K562 (cell line): Measurements from ENCODE around the gene ILK. TPM values are rescaled to one million over a fixed set of nuclear protein-coding genes. Genes with fewer than 3 reads are reported as not detected.

Experiments used
- CAMTA2 ChIP-seq: fragments of 250-450 bp; sonication (Bioruptor Pico); conservative IDR thresholded peaks from 2 replicates; pipeline ENCODE4 v1.5.1; 2022
- JUND ChIP-seq, 2 experiments: IDR thresholded peaks; 2 replicates in 1 of 2; 3 replicates in 1 of 2; pipeline ENCODE4 v1.6.1; 2011; ENCODE audit warnings: borderline replicate concordance in 2 of 2, low read depth in 2 of 2, low read length in 2 of 2, improper control_type of control experiment in 1 of 2, missing biosample characterization in 1 of 2, missing genetic modification characterization in 1 of 2, missing genetic modification reagents in 1 of 2
- SMARCA5 ChIP-seq: fragments of 450-650 bp; IDR thresholded peaks from 2 replicates; pipeline ENCODE4 v1.6.1; 2016
- ZEB2 ChIP-seq: fragments of 450-650 bp; IDR thresholded peaks from 2 replicates; pipeline ENCODE4 v1.6.1; 2016
- ZNF551 ChIP-seq: fragments of 250-450 bp; sonication (Bioruptor Pico); IDR thresholded peaks from 2 replicates; pipeline ENCODE4 v1.5.0; 2021; ENCODE audit warnings: mild to moderate bottlenecking, moderate library complexity
- ZNF696 ChIP-seq: fragments of 250-450 bp; sonication (Bioruptor Pico); conservative IDR thresholded peaks from 2 replicates; pipeline ENCODE4 v1.4.0; 2020; ENCODE audit warnings: mild to moderate bottlenecking, moderate library complexity
- ZNF766 ChIP-seq: fragments of 200-800 bp; sonication (Bioruptor generic); conservative IDR thresholded peaks from 2 replicates; pipeline ENCODE4 v1.6.1; 2016; ENCODE audit warnings: missing genetic modification characterization, missing compliant biosample characterization
- polyA plus RNA-seq, 8 experiments: library from polyadenylated mRNA; depleted of rRNA in 4 of 8; stranded (reverse) in 5 of 8; unstranded in 3 of 8; fragments of >200 nt; fragmentation: Nextera tagmentation in 2 of 8; fragmentation: Illumina TruSeq in 1 of 8; extraction: Ambion mirVana in 2 of 8; extraction: Trizol in 1 of 8; gene quantifications; 2 replicates each; pipeline versions ENCODE4 v1.2.1 to v1.2.3, GENCODE V29; 2011 to 2014; ENCODE audit warnings: inconsistent platforms in 1 of 8, missing spikeins in 1 of 8
- total RNA-seq, 7 experiments: library from RNA; depleted of rRNA in 6 of 7; stranded (reverse); fragments of >200 nt in 6 of 7; fragmentation: Illumina TruSeq in 2 of 7; extraction: Trizol in 2 of 7; gene quantifications; 2 replicates each; pipeline versions ENCODE4 v1.2.1 to v1.2.3, GENCODE V29; 2011 to 2021; ENCODE audit warnings: low replicate concordance in 1 of 7
- TF ChIP-seq, protein P1 (sequence below): sonication (generic); formaldehyde crosslinking; IDR thresholded peaks from 2 replicates; pipeline ENCODE4 v1.8.0; 2022; ENCODE audit warnings: mild to moderate bottlenecking, missing genetic modification reagents
- TF ChIP-seq, protein P2 (sequence below): sonication (generic); formaldehyde crosslinking; IDR thresholded peaks from 2 replicates; pipeline ENCODE4 v1.8.0; 2022; ENCODE audit warnings: mild to moderate bottlenecking, missing genetic modification reagents, borderline replicate concordance

The ILK gene
- total and polyA plus RNA-seq, 9 of the 15 experiments (the other 6 are each of a cell fraction or from before 2014, with no cell fraction given): 43.3 to 95.9 (median 58.9) TPM

DNA sequence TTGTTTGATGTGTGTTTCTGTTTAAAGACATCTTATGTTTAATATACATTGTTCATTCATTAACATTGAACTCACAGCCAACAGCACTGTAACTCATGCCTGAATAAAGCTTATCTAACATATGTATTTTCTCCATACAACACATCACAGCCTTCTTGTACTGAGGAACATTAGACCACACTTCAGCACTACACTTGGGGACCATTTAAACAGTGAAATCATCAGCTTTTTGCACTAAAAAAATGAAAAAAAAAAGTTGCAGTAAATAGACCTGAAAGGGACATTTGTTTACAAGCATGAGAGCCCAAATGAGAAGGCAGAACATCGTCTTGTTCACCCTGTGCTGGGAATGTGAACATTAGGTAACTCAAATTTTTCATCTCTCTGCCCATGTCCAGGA lies 31.0 kb downstream of the ILK start (continued):
- TF ChIP-seq JUND (IDR thresholded peaks at IDR 0.05; ENCODE audit: borderline replicate concordance, low read depth, low read length): no peak
- TF ChIP-seq JUND (tag; IDR thresholded peaks at IDR 0.05; ENCODE audit: borderline replicate concordance, low read depth, low read length): no peak
- TF ChIP-seq, protein P1, sequence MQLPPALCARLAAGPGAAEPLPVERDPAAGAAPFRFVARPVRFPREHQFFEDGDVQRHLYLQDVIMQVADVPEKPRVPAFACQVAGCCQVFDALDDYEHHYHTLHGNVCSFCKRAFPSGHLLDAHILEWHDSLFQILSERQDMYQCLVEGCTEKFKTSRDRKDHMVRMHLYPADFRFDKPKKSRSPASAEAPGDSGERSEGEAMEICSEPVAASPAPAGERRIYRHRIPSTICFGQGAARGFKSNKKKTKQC (CRISPR knock-in tag): no peak
- no peak for TF ChIP-seq ZNF551
- TF ChIP-seq ZEB2: no peak
- TF ChIP-seq SMARCA5: no peak
- TF ChIP-seq ZNF766 (CRISPR knock-in tag): no peak
- TF ChIP-seq, protein P2, sequence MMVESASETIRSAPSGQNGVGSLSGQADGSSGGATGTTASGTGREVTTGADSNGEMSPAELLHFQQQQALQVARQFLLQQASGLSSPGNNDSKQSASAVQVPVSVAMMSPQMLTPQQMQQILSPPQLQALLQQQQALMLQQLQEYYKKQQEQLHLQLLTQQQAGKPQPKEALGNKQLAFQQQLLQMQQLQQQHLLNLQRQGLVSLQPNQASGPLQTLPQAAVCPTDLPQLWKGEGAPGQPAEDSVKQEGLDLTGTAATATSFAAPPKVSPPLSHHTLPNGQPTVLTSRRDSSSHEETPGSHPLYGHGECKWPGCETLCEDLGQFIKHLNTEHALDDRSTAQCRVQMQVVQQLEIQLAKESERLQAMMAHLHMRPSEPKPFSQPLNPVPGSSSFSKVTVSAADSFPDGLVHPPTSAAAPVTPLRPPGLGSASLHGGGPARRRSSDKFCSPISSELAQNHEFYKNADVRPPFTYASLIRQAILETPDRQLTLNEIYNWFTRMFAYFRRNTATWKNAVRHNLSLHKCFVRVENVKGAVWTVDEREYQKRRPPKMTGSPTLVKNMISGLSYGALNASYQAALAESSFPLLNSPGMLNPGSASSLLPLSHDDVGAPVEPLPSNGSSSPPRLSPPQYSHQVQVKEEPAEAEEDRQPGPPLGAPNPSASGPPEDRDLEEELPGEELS: no peak
- TF ChIP-seq CAMTA2 (CRISPR knock-in tag): no peak
- no peak for TF ChIP-seq ZNF696
